Activated CD4-positive, alpha-beta T cell treated with anti-CD3 and anti-CD28 coated beads, Interleukin-2, amount 50 U/mL, for 4 hours (primary cell): ENCODE results near the gene IGFBP1.
"Not testable (repeated sequence)": the region's sequence is repeated elsewhere in the genome, so short reads cannot be mapped to it uniquely, and the experiment has no call there.

Experiments used
- DNase-seq, 2 experiments: peaks; one replicate each; pipeline ENCODE4 v3.0.0-alpha.2; 2020

IGFBP1 gene

GRCh38 chr7:45888185-45888992, at the start of gene IGFBP1:
TSS of gene IGFBP1 (plus strand) at chr7:45888488. CDS start at chr7:45888653, 165 bp downstream.
- DNase-seq, result no peak

- DNase-seq, result not testable (repeated sequence)
Measured at GRCh38 chr7:45838852-45839251, 49.4 kb upstream of the IGFBP1 start.

- DNase-seq, result not testable (repeated sequence)
Measured at GRCh38 chr7:45841926-45842717, 46.2 kb upstream of the IGFBP1 start.

- DNase-seq, result not testable (repeated sequence)
Measured at GRCh38 chr7:45846536-45846935, 41.8 kb upstream of the IGFBP1 start.

- DNase-seq, result not testable (repeated sequence)
Measured at GRCh38 chr7:45848734-45849133, 39.6 kb upstream of the IGFBP1 start.

GRCh38 chr7:45852984-45853383, 35.3 kb upstream of the IGFBP1 start:
- not testable (repeated sequence) for DNase-seq

- DNase-seq, result not testable (repeated sequence)
Measured at GRCh38 chr7:45853491-45853890, 34.8 kb upstream of the IGFBP1 start.

GRCh38 chr7:45855680-45856079, 32.6 kb upstream of the IGFBP1 start:
- DNase-seq, result not testable (repeated sequence)

- DNase-seq, result not testable (repeated sequence)
Measured at GRCh38 chr7:45856888-45857287, 31.4 kb upstream of the IGFBP1 start.

- DNase-seq, result no peak
Measured at GRCh38 chr7:45863715-45864114, 24.6 kb upstream of the IGFBP1 start.

- no peak for DNase-seq
Measured at GRCh38 chr7:45865594-45866410, 22.5 kb upstream of the IGFBP1 start.

- no peak for DNase-seq
Measured at GRCh38 chr7:45867471-45867870, 20.8 kb upstream of the IGFBP1 start.

- no peak for DNase-seq
Measured at GRCh38 chr7:45869426-45869825, 18.9 kb upstream of the IGFBP1 start.

GRCh38 chr7:45872116-45873034, 15.9 kb upstream of the IGFBP1 start:
- DNase-seq, result no peak

GRCh38 chr7:45873035-45873354, 15.3 kb upstream of the IGFBP1 start, which contains the start of gene CCDC201:
TSS of gene CCDC201 (minus strand) at chr7:45873082. CDS start at chr7:45873007, 75 bp downstream.
- no peak for DNase-seq

- DNase-seq, result no peak
Measured at GRCh38 chr7:45873355-45873754, 14.9 kb upstream of the IGFBP1 start.

- DNase-seq, result no peak
Measured at GRCh38 chr7:45874408-45875131, 13.7 kb upstream of the IGFBP1 start.

GRCh38 chr7:45876519-45876918, 11.8 kb upstream of the IGFBP1 start:
- DNase-seq, result no peak

- DNase-seq, result no peak
Measured at GRCh38 chr7:45878457-45879144, 9.7 kb upstream of the IGFBP1 start.

GRCh38 chr7:45880433-45880860, 7.8 kb upstream of the IGFBP1 start:
- DNase-seq, result no peak
